WTC11 (cell line): ENCODE measurements around the gene TDRD9. TPM values are rescaled to one million over a fixed set of nuclear protein-coding genes. Genes with fewer than 3 reads are reported as not detected.

Experiments
- ATAC-seq: fragments of 200-7000 bp; cut with Tn5 transposase; 2 replicates; pipeline ENCODE4 v1.10.0; 2021; ENCODE audit warnings: mild to moderate bottlenecking, moderate library complexity
- CTCF ChIA-PET: fragments of 300-600 bp; sonication (Branson Sonifier 250); formaldehyde crosslinking; loops from one replicate; lab custom pipeline; 2021; ENCODE audit warnings: antibody characterized with exemption; lab: Charles Lee
- POLR2A ChIA-PET: fragments of 350-600 bp; sonication (Branson Sonifier 250); formaldehyde crosslinking; loops from one replicate; lab custom pipeline; 2021; ENCODE audit warnings: antibody characterized with exemption; lab: Charles Lee
- DNase-seq: peaks from one replicate; pipeline ENCODE4 v3.0.0; 2021; ENCODE audit warnings: low spot score
- H3K27ac Mint-ChIP-seq: 2 replicates; pipeline ENCODE4 v1.8.0; 2021; ENCODE audit warnings: mixed read lengths
- H3K27me3 Mint-ChIP-seq: 2 replicates; pipeline ENCODE4 v1.8.0; 2021; ENCODE audit warnings: low read depth, mild to moderate bottlenecking, moderate library complexity, mixed read lengths
- H3K36me3 Mint-ChIP-seq: 2 replicates; pipeline ENCODE4 v1.8.0; 2021; ENCODE audit warnings: mixed read lengths
- H3K4me1 Mint-ChIP-seq: 2 replicates; pipeline ENCODE4 v1.8.0; 2022; ENCODE audit warnings: mixed read lengths
- H3K4me3 Mint-ChIP-seq: 2 replicates; pipeline ENCODE4 v1.8.0; 2021; ENCODE audit warnings: mild to moderate bottlenecking, moderate library complexity, mixed read lengths
- H3K9me3 Mint-ChIP-seq: 2 replicates; pipeline ENCODE4 v1.8.0; 2021; ENCODE audit warnings: mixed read lengths
- FOXK1 ChIP-seq: sonication (generic); formaldehyde crosslinking; IDR thresholded peaks from 2 replicates; pipeline ENCODE4 v1.8.0; 2022; ENCODE audit warnings: mild to moderate bottlenecking, moderate library complexity, missing genetic modification reagents
- GABPB1 ChIP-seq: sonication (generic); formaldehyde crosslinking; IDR thresholded peaks from 2 replicates; pipeline ENCODE4 v1.8.1; 2023; ENCODE audit warnings: mild to moderate bottlenecking, missing genetic modification reagents
- MXD4 ChIP-seq: fragments of 250-450 bp; sonication (Bioruptor Pico); IDR thresholded peaks from 2 replicates; pipeline ENCODE4 v1.8.0; 2021; ENCODE audit warnings: mild to moderate bottlenecking, moderate library complexity, borderline replicate concordance
- MYBL2 ChIP-seq: sonication (generic); formaldehyde crosslinking; IDR thresholded peaks from 2 replicates; pipeline ENCODE4 v1.8.1; 2023; ENCODE audit warnings: mild to moderate bottlenecking, moderate library complexity, missing genetic modification reagents
- NR3C1 ChIP-seq: sonication (generic); formaldehyde crosslinking; conservative IDR thresholded peaks from 2 replicates; pipeline ENCODE4 v1.8.1; 2023; ENCODE audit warnings: low read depth, mild to moderate bottlenecking, missing genetic modification reagents
- RORB ChIP-seq: fragments of 250-450 bp; sonication (Bioruptor Pico); IDR thresholded peaks from 2 replicates; pipeline ENCODE4 v1.9.0; 2021; ENCODE audit warnings: mild to moderate bottlenecking
- SMAD3 ChIP-seq: sonication (generic); formaldehyde crosslinking; IDR thresholded peaks from 2 replicates; pipeline ENCODE4 v1.8.0; 2022; ENCODE audit warnings: missing genetic modification reagents, mild to moderate bottlenecking, borderline replicate concordance
- ZNF232 ChIP-seq: sonication (generic); formaldehyde crosslinking; IDR thresholded peaks from 2 replicates; pipeline ENCODE4 v1.8.0; 2022; ENCODE audit warnings: mild to moderate bottlenecking, missing genetic modification reagents
- ZNF263 ChIP-seq: sonication (generic); formaldehyde crosslinking; IDR thresholded peaks from 2 replicates; pipeline ENCODE4 v1.8.1; 2022; ENCODE audit warnings: low read depth, mild to moderate bottlenecking, moderate library complexity, missing genetic modification reagents
- ZNF416 ChIP-seq: fragments of 250-450 bp; sonication (Bioruptor Pico); IDR thresholded peaks from 2 replicates; pipeline ENCODE4 v1.9.0; 2021; ENCODE audit warnings: mild to moderate bottlenecking, inconsistent platforms
- total RNA-seq: library from RNA; stranded (reverse); gene quantifications from 3 replicates; pipeline ENCODE4 v1.2.3, GENCODE V29; 2021
- TF ChIP-seq, protein P1 (sequence below): sonication (generic); formaldehyde crosslinking; conservative IDR thresholded peaks from 2 replicates; pipeline ENCODE4 v1.8.1; 2022; ENCODE audit warnings: mild to moderate bottlenecking, missing genetic modification reagents
- TF ChIP-seq, protein P2 (sequence below): sonication (generic); formaldehyde crosslinking; IDR thresholded peaks from 2 replicates; pipeline ENCODE4 v1.8.0; 2022; ENCODE audit warnings: mild to moderate bottlenecking, missing genetic modification reagents
- TF ChIP-seq, protein P3 (sequence below): sonication (generic); formaldehyde crosslinking; IDR thresholded peaks from 2 replicates; pipeline ENCODE4 v1.8.0; 2023; ENCODE audit warnings: missing genetic modification reagents, mild to moderate bottlenecking, borderline replicate concordance
- TF ChIP-seq, protein P4 (sequence below): sonication (generic); formaldehyde crosslinking; IDR thresholded peaks from 2 replicates; pipeline ENCODE4 v1.8.0; 2023; ENCODE audit warnings: missing genetic modification reagents
- TF ChIP-seq, protein P5 (sequence below): sonication (generic); formaldehyde crosslinking; IDR thresholded peaks from 2 replicates; pipeline ENCODE4 v1.8.1; 2022; ENCODE audit warnings: low read depth, missing genetic modification reagents, borderline replicate concordance
- TF ChIP-seq, protein P6 (sequence below): fragments of 200-600 bp; IDR thresholded peaks from 2 replicates; pipeline ENCODE4 v1.8.0; 2022; ENCODE audit warnings: antibody characterized with exemption
- TF ChIP-seq, protein P7 (sequence below): fragments of 250-450 bp; sonication (Bioruptor Pico); IDR thresholded peaks from 2 replicates; pipeline ENCODE4 v1.9.0; 2021; ENCODE audit warnings: moderate library complexity, mild to moderate bottlenecking, inconsistent platforms, borderline replicate concordance
- TF ChIP-seq, protein P8 (sequence below): sonication (generic); formaldehyde crosslinking; IDR thresholded peaks from 2 replicates; pipeline ENCODE4 v1.8.0; 2022; ENCODE audit warnings: mild to moderate bottlenecking, missing genetic modification reagents

Gene TDRD9
- total RNA-seq, 1 experiment from 2014 or later, result 0.17 TPM

DNA sequence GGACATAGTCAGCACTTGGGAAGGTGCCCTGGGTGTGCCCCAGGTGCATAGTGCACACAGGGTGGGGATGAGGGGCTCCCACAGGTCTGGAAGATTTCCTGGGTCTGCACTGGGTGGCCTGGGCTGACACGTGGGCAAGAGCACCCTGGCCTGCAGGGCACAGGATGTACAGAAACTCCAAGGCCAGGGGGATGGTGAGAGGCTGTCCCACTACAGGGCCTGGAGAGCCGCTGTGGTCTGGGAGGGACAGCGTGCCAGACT, 45.1 kb upstream of the TDRD9 start:
- no peaks in the 10 kb centered on the region for H3K9me3 Mint-ChIP-seq
- H3K4me1 Mint-ChIP-seq, result peaks cover 30% of the 10 kb centered on the region
- no peak overlapping the region for H3K4me3 Mint-ChIP-seq
- ChIA-PET CTCF (interaction anchor here (2.8 to 6.3 kb wide), 3 partner anchors 18 to 74 kb away, joined by 6 to 87 read pairs (median 22); no protein-coding TSS in a partner anchor), POLR2A (no interaction called here)
- no peaks in the 10 kb centered on the region for H3K27me3 Mint-ChIP-seq
- no peaks in the 10 kb centered on the region for H3K36me3 Mint-ChIP-seq
- ATAC-seq (no peak), DNase-seq (no peak)
- TF ChIP-seq, protein P1, sequence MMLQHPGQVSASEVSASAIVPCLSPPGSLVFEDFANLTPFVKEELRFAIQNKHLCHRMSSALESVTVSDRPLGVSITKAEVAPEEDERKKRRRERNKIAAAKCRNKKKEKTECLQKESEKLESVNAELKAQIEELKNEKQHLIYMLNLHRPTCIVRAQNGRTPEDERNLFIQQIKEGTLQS, result no peak
- TF ChIP-seq ZNF416, result no peak
- TF ChIP-seq, protein P2, sequence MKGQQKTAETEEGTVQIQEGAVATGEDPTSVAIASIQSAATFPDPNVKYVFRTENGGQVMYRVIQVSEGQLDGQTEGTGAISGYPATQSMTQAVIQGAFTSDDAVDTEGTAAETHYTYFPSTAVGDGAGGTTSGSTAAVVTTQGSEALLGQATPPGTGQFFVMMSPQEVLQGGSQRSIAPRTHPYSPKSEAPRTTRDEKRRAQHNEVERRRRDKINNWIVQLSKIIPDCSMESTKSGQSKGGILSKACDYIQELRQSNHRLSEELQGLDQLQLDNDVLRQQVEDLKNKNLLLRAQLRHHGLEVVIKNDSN (CRISPR knock-in tag), result no peak
- TF ChIP-seq, protein P3, sequence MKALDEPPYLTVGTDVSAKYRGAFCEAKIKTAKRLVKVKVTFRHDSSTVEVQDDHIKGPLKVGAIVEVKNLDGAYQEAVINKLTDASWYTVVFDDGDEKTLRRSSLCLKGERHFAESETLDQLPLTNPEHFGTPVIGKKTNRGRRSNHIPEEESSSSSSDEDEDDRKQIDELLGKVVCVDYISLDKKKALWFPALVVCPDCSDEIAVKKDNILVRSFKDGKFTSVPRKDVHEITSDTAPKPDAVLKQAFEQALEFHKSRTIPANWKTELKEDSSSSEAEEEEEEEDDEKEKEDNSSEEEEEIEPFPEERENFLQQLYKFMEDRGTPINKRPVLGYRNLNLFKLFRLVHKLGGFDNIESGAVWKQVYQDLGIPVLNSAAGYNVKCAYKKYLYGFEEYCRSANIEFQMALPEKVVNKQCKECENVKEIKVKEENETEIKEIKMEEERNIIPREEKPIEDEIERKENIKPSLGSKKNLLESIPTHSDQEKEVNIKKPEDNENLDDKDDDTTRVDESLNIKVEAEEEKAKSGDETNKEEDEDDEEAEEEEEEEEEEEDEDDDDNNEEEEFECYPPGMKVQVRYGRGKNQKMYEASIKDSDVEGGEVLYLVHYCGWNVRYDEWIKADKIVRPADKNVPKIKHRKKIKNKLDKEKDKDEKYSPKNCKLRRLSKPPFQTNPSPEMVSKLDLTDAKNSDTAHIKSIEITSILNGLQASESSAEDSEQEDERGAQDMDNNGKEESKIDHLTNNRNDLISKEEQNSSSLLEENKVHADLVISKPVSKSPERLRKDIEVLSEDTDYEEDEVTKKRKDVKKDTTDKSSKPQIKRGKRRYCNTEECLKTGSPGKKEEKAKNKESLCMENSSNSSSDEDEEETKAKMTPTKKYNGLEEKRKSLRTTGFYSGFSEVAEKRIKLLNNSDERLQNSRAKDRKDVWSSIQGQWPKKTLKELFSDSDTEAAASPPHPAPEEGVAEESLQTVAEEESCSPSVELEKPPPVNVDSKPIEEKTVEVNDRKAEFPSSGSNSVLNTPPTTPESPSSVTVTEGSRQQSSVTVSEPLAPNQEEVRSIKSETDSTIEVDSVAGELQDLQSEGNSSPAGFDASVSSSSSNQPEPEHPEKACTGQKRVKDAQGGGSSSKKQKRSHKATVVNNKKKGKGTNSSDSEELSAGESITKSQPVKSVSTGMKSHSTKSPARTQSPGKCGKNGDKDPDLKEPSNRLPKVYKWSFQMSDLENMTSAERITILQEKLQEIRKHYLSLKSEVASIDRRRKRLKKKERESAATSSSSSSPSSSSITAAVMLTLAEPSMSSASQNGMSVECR (CRISPR knock-in tag), result no peak
- TF ChIP-seq NR3C1, result no peak
- TF ChIP-seq MYBL2 (CRISPR knock-in tag), result no peak
- TF ChIP-seq, protein P4, sequence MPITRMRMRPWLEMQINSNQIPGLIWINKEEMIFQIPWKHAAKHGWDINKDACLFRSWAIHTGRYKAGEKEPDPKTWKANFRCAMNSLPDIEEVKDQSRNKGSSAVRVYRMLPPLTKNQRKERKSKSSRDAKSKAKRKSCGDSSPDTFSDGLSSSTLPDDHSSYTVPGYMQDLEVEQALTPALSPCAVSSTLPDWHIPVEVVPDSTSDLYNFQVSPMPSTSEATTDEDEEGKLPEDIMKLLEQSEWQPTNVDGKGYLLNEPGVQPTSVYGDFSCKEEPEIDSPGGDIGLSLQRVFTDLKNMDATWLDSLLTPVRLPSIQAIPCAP (CRISPR knock-in tag), result no peak
- TF ChIP-seq, protein P5, sequence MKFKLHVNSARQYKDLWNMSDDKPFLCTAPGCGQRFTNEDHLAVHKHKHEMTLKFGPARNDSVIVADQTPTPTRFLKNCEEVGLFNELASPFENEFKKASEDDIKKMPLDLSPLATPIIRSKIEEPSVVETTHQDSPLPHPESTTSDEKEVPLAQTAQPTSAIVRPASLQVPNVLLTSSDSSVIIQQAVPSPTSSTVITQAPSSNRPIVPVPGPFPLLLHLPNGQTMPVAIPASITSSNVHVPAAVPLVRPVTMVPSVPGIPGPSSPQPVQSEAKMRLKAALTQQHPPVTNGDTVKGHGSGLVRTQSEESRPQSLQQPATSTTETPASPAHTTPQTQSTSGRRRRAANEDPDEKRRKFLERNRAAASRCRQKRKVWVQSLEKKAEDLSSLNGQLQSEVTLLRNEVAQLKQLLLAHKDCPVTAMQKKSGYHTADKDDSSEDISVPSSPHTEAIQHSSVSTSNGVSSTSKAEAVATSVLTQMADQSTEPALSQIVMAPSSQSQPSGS (CRISPR knock-in tag), result no peak
- TF ChIP-seq, protein P6, sequence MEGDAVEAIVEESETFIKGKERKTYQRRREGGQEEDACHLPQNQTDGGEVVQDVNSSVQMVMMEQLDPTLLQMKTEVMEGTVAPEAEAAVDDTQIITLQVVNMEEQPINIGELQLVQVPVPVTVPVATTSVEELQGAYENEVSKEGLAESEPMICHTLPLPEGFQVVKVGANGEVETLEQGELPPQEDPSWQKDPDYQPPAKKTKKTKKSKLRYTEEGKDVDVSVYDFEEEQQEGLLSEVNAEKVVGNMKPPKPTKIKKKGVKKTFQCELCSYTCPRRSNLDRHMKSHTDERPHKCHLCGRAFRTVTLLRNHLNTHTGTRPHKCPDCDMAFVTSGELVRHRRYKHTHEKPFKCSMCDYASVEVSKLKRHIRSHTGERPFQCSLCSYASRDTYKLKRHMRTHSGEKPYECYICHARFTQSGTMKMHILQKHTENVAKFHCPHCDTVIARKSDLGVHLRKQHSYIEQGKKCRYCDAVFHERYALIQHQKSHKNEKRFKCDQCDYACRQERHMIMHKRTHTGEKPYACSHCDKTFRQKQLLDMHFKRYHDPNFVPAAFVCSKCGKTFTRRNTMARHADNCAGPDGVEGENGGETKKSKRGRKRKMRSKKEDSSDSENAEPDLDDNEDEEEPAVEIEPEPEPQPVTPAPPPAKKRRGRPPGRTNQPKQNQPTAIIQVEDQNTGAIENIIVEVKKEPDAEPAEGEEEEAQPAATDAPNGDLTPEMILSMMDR, result no peak
- TF ChIP-seq, protein P7, sequence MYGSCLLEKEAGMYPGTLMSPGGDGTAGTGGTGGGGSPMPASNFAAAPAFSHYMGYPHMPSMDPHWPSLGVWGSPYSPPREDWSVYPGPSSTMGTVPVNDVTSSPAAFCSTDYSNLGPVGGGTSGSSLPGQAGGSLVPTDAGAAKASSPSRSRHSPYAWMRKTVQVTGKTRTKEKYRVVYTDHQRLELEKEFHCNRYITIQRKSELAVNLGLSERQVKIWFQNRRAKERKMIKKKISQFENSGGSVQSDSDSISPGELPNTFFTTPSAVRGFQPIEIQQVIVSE (CRISPR knock-in tag), result no peak
- no peak for TF ChIP-seq GABPB1 (CRISPR knock-in tag)
- no peak overlapping the region for H3K27ac Mint-ChIP-seq

DNA sequence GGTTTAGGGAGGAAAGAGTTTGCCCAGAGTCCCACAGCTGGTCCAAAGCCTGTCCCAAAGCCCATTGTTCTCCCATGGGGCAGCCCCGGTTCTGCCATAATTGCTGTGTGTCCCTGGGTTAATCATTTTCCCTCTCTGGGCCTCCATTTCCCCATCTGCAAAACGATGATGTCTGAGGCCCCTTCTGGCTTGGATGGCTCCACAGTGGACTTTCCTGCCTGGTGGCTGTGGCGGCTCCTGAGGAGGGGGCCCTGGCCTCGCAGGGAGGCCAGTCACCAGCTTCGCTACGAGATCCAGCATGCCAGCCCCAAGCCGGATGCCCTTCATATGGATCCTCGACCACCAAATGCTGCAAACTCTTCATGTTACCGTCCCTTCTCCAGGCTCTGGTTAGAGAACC, 43.4 kb upstream of the TDRD9 start:
- CTCF ChIA-PET, result interaction anchor here (2.8 to 6.3 kb wide), 2 partner anchors 16 to 25 kb away, joined by 6 to 87 read pairs; no protein-coding TSS in a partner anchor
- H3K27ac Mint-ChIP-seq, result no peak overlapping the region

More for the DNA sequence above, 43.4 kb upstream of the TDRD9 start:
- H3K4me1 Mint-ChIP-seq, result peaks cover 24% of the 10 kb centered on the region
- no peak overlapping the region for H3K4me3 Mint-ChIP-seq
- TF ChIP-seq ZNF263 (no peak), SMAD3 (no peak), MXD4 (CRISPR knock-in tag) (no peak), NR3C1 (no peak), RORB (no peak), ZNF232 (CRISPR knock-in tag) (no peak), FOXK1 (CRISPR knock-in tag) (no peak)
- TF ChIP-seq, protein P8, sequence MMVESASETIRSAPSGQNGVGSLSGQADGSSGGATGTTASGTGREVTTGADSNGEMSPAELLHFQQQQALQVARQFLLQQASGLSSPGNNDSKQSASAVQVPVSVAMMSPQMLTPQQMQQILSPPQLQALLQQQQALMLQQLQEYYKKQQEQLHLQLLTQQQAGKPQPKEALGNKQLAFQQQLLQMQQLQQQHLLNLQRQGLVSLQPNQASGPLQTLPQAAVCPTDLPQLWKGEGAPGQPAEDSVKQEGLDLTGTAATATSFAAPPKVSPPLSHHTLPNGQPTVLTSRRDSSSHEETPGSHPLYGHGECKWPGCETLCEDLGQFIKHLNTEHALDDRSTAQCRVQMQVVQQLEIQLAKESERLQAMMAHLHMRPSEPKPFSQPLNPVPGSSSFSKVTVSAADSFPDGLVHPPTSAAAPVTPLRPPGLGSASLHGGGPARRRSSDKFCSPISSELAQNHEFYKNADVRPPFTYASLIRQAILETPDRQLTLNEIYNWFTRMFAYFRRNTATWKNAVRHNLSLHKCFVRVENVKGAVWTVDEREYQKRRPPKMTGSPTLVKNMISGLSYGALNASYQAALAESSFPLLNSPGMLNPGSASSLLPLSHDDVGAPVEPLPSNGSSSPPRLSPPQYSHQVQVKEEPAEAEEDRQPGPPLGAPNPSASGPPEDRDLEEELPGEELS (CRISPR knock-in tag), result no peak
- ATAC-seq, result no peak
- no peak for DNase-seq
- POLR2A ChIA-PET, result interaction anchor here (0.5 kb wide), 1 partner anchor 132 kb away, joined by 3 read pairs; no protein-coding TSS in a partner anchor
- no peaks in the 10 kb centered on the region for H3K27me3 Mint-ChIP-seq
- H3K9me3 Mint-ChIP-seq, result no peaks in the 10 kb centered on the region
- H3K36me3 Mint-ChIP-seq, result no peaks in the 10 kb centered on the region
